HepG2 (cell line): ENCODE measurements around the gene DLG5. TPM values are rescaled to one million over a fixed set of nuclear protein-coding genes. Genes with fewer than 3 reads are reported as not detected.

Experiments used
- AGO2 ChIP-seq: fragments of 200-400 bp; formaldehyde crosslinking; optimal IDR thresholded peaks from 2 replicates; pipeline ENCODE3; 2017; ENCODE audit warnings: mild to moderate bottlenecking, low read depth, low read length, moderate library complexity
- CENPT ChIP-seq: sonication (generic); formaldehyde crosslinking; IDR thresholded peaks from 2 replicates; pipeline ENCODE4 v1.8.0; 2022; ENCODE audit warnings: low read depth, mild to moderate bottlenecking, moderate library complexity, missing genetic modification reagents
- HES4 ChIP-seq: sonication (generic); formaldehyde crosslinking; IDR thresholded peaks from 2 replicates; pipeline ENCODE4 v1.9.0; 2021; ENCODE audit warnings: mild to moderate bottlenecking, missing genetic modification reagents, borderline replicate concordance
- JARID2 ChIP-seq: sonication (generic); formaldehyde crosslinking; IDR thresholded peaks from 2 replicates; pipeline ENCODE4 v1.8.1; 2023; ENCODE audit warnings: missing genetic modification reagents, inconsistent platforms; ENCODE audit not compliant: insufficient replicate concordance
- KDM3A ChIP-seq: IDR thresholded peaks from 2 replicates; pipeline ENCODE4 v1.6.1; 2018; ENCODE audit warnings: low read depth, missing compliant biosample characterization
- NFYB ChIP-seq: sonication (generic); formaldehyde crosslinking; IDR thresholded peaks from 2 replicates; pipeline ENCODE4 v1.4.0; 2020; ENCODE audit warnings: missing genetic modification reagents
- THAP11 ChIP-seq: IDR thresholded peaks from 2 replicates; pipeline ENCODE4 v1.6.1; 2016; ENCODE audit warnings: missing biosample characterization, missing genetic modification reagents
- ZFAT ChIP-seq: sonication (generic); formaldehyde crosslinking; conservative IDR thresholded peaks from 2 replicates; pipeline ENCODE4 v1.8.1; 2023; ENCODE audit warnings: missing genetic modification reagents, inconsistent platforms
- ZFY ChIP-seq: sonication (generic); formaldehyde crosslinking; IDR thresholded peaks from 2 replicates; pipeline ENCODE4 v1.4.0; 2020; ENCODE audit warnings: missing genetic modification reagents
- ZNF10 ChIP-seq: sonication (generic); formaldehyde crosslinking; IDR thresholded peaks from 2 replicates; pipeline ENCODE4 v1.4.0; 2020; ENCODE audit warnings: mild to moderate bottlenecking, low read depth, missing genetic modification reagents, borderline replicate concordance
- ZNF230 ChIP-seq: sonication (generic); formaldehyde crosslinking; IDR thresholded peaks from 2 replicates; pipeline ENCODE4 v1.4.0; 2020; ENCODE audit warnings: mild to moderate bottlenecking, missing genetic modification reagents
- ZNF263 ChIP-seq: sonication (generic); formaldehyde crosslinking; IDR thresholded peaks from 2 replicates; pipeline ENCODE4 v1.4.0; 2020; ENCODE audit warnings: missing genetic modification reagents
- ZNF556 ChIP-seq: sonication (generic); formaldehyde crosslinking; IDR thresholded peaks from 2 replicates; pipeline ENCODE4 v1.4.0; 2020; ENCODE audit warnings: mild to moderate bottlenecking, missing genetic modification reagents, borderline replicate concordance
- ZNF605 ChIP-seq: sonication (generic); formaldehyde crosslinking; IDR thresholded peaks from 2 replicates; pipeline ENCODE4 v1.8.0; 2022; ENCODE audit warnings: mild to moderate bottlenecking, missing genetic modification reagents
- ZNF790 ChIP-seq: sonication (generic); formaldehyde crosslinking; IDR thresholded peaks from 2 replicates; pipeline ENCODE4 v1.8.0; 2022; ENCODE audit warnings: missing genetic modification reagents, mild to moderate bottlenecking, borderline replicate concordance
- ZSCAN9 ChIP-seq: IDR thresholded peaks from 2 replicates; pipeline ENCODE4 v1.6.1; 2016; ENCODE audit warnings: borderline replicate concordance
- polyA plus RNA-seq, 8 experiments: library from polyadenylated mRNA; depleted of rRNA in 3 of 8; stranded (reverse) in 7 of 8; unstranded in 1 of 8; fragments of >200 nt; fragmentation: Illumina TruSeq in 4 of 8; extraction: Trizol in 4 of 8; gene quantifications; 2 replicates each; pipeline versions ENCODE4 v1.2.1 to v1.2.3, GENCODE V29; 2011 to 2016; ENCODE audit warnings: low read depth in 4 of 8, missing spikeins in 1 of 8, mixed read lengths in 1 of 8; ENCODE audit not compliant: insufficient read depth in 1 of 8
- total RNA-seq, 5 experiments: library from RNA; depleted of rRNA; stranded (reverse); fragments of >200 nt; fragmentation: Illumina TruSeq; extraction: Trizol; gene quantifications; 2 replicates each; pipeline ENCODE4 v1.2.3, GENCODE V29; 2016; ENCODE audit warnings: low read depth in 1 of 5
- TF ChIP-seq, protein P1 (sequence below): sonication (generic); formaldehyde crosslinking; IDR thresholded peaks from 2 replicates; pipeline ENCODE4 v1.5.0; 2020; ENCODE audit warnings: missing genetic modification reagents
- TF ChIP-seq, protein P2 (sequence below): sonication (generic); formaldehyde crosslinking; IDR thresholded peaks from 2 replicates; pipeline ENCODE4; 2020; ENCODE audit warnings: missing genetic modification reagents, mild to moderate bottlenecking, borderline replicate concordance
- TF ChIP-seq, protein P3 (sequence below): IDR thresholded peaks from 2 replicates; pipeline ENCODE4 v1.6.1; 2012; ENCODE audit warnings: low read depth, low read length, improper control_type of control experiment
- TF ChIP-seq, protein P4 (sequence below): IDR thresholded peaks from 2 replicates; pipeline ENCODE4 v1.6.1; 2016; ENCODE audit warnings: control low read depth
- TF ChIP-seq, protein P5 (sequence below): IDR thresholded peaks from 2 replicates; pipeline ENCODE4 v1.6.1; 2016; ENCODE audit warnings: low read depth

The DLG5 gene
- total and polyA plus RNA-seq, 2 of the 13 experiments (the other 11 are each of a cell fraction or from before 2014, with no cell fraction given), result 15.5 to 18.2 TPM

DNA sequence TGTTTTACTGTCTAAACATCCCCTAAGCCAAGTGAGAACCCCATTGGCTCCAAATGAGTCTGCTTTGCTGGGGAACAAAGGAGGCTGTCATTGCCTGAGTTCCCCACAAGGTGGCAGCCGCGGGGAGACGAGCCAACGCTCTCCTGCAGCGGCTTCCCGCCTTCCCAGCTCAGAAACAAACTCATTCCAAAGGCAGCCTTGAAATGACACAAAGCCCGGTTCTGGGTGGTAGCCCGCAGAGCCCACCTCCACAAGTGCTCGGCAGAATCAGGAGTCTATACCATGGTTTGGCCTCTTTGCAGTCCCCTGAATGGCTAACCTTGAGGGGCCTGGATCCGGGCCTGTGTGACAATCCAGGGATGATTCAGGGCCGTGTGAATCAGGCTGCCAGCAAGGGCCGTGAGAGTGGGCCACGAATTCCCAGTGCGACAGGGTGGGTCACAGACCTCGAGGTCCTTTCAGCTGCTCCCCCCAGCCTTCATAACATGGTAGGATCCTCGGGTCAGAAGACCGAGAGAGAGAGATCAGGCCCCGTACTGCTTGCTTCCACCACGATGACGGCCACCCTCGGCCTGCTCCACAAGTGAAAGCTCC lies 79.7 kb downstream of the DLG5 start (continued):
- TF ChIP-seq ZFY (peak; percentile 37; the same call in 1 of the 2 replicates), ZFAT (no peak), ZNF790 (CRISPR knock-in tag) (no peak), ZNF10 (CRISPR knock-in tag) (no peak), ZNF230 (CRISPR knock-in tag) (0 out of 2 replicates have a peak, but pooled peaks have one; percentile 37), HES4 (CRISPR knock-in tag) (no peak), AGO2 (no peak), JARID2 (no peak), ZNF556 (peak; percentile 58; the same call in 1 of the 2 replicates), CENPT (CRISPR knock-in tag) (no peak), THAP11 (CRISPR knock-in tag) (0 out of 2 replicates have a peak, but pooled peaks have one; percentile 20), ZNF605 (0 out of 2 replicates have a peak, but pooled peaks have one; percentile 17), ZSCAN9 (CRISPR knock-in tag) (no peak), NFYB (no peak), ZNF263 (CRISPR knock-in tag) (peak; percentile 54; the same call in 1 of the 2 replicates), KDM3A (CRISPR knock-in tag) (0 out of 2 replicates have a peak, but pooled peaks have one; percentile 59)
- TF ChIP-seq, protein P1, sequence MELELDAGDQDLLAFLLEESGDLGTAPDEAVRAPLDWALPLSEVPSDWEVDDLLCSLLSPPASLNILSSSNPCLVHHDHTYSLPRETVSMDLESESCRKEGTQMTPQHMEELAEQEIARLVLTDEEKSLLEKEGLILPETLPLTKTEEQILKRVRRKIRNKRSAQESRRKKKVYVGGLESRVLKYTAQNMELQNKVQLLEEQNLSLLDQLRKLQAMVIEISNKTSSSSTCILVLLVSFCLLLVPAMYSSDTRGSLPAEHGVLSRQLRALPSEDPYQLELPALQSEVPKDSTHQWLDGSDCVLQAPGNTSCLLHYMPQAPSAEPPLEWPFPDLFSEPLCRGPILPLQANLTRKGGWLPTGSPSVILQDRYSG (CRISPR knock-in tag), result no peak
- TF ChIP-seq, protein P2, sequence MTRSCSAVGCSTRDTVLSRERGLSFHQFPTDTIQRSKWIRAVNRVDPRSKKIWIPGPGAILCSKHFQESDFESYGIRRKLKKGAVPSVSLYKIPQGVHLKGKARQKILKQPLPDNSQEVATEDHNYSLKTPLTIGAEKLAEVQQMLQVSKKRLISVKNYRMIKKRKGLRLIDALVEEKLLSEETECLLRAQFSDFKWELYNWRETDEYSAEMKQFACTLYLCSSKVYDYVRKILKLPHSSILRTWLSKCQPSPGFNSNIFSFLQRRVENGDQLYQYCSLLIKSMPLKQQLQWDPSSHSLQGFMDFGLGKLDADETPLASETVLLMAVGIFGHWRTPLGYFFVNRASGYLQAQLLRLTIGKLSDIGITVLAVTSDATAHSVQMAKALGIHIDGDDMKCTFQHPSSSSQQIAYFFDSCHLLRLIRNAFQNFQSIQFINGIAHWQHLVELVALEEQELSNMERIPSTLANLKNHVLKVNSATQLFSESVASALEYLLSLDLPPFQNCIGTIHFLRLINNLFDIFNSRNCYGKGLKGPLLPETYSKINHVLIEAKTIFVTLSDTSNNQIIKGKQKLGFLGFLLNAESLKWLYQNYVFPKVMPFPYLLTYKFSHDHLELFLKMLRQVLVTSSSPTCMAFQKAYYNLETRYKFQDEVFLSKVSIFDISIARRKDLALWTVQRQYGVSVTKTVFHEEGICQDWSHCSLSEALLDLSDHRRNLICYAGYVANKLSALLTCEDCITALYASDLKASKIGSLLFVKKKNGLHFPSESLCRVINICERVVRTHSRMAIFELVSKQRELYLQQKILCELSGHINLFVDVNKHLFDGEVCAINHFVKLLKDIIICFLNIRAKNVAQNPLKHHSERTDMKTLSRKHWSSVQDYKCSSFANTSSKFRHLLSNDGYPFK (CRISPR knock-in tag), result no peak; the same call in 1 of the 2 replicates
- TF ChIP-seq, protein P3, sequence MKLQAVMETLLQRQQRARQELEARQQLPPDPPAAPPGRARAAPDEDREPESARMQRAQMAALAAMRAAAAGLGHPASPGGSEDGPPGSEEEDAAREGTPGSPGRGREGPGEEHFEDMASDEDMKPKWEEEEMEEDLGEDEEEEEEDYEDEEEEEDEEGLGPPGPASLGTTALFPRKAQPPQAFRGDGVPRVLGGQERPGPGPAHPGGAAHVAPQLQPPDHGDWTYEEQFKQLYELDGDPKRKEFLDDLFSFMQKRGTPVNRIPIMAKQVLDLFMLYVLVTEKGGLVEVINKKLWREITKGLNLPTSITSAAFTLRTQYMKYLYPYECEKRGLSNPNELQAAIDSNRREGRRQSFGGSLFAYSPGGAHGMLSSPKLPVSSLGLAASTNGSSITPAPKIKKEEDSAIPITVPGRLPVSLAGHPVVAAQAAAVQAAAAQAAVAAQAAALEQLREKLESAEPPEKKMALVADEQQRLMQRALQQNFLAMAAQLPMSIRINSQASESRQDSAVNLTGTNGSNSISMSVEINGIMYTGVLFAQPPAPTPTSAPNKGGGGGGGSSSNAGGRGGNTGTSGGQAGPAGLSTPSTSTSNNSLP, result no peak
- TF ChIP-seq, protein P4, sequence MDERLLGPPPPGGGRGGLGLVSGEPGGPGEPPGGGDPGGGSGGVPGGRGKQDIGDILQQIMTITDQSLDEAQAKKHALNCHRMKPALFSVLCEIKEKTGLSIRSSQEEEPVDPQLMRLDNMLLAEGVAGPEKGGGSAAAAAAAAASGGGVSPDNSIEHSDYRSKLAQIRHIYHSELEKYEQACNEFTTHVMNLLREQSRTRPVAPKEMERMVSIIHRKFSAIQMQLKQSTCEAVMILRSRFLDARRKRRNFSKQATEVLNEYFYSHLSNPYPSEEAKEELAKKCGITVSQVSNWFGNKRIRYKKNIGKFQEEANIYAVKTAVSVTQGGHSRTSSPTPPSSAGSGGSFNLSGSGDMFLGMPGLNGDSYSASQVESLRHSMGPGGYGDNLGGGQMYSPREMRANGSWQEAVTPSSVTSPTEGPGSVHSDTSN (CRISPR knock-in tag), result no peak
- TF ChIP-seq, protein P5, sequence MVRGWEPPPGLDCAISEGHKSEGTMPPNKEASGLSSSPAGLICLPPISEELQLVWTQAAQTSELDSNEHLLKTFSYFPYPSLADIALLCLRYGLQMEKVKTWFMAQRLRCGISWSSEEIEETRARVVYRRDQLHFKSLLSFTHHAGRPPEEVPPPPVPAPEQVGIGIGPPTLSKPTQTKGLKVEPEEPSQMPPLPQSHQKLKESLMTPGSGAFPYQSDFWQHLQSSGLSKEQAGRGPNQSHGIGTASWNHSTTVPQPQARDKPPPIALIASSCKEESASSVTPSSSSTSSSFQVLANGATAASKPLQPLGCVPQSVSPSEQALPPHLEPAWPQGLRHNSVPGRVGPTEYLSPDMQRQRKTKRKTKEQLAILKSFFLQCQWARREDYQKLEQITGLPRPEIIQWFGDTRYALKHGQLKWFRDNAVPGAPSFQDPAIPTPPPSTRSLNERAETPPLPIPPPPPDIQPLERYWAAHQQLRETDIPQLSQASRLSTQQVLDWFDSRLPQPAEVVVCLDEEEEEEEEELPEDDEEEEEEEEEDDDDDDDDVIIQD (CRISPR knock-in tag), result 0 out of 2 replicates have a peak, but pooled peaks have one; percentile 25
